ENCODE measurements around the gene PKNOX2. TPM values are rescaled to one million over a fixed set of nuclear protein-coding genes. Genes with fewer than 3 reads are reported as not detected.
A peak's percentile ranks its signal among the peaks of the same experiment; 100 is the strongest.

The PKNOX2 gene
- total RNA-seq, 1 donor from 2014 or later: 0.28 TPM

DNA sequence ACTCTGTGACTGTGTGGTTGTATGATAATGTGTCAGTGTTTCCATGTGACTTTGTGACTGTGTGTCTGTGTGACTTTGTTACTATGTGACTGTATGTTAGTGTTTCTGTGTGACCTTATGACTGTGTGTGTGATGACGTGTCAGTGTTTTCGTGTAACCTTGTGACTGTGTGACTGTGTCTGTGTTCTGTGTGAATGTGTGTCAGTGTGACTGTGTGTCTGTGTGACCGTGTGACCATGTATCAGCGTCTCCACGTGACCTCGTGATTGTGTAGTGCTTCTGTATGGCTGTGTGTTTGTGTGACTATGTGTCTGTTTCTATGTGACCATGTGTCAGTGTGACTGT lies 9.5 kb upstream of the PKNOX2 start:
- ATAC-seq: no peak

DNA sequence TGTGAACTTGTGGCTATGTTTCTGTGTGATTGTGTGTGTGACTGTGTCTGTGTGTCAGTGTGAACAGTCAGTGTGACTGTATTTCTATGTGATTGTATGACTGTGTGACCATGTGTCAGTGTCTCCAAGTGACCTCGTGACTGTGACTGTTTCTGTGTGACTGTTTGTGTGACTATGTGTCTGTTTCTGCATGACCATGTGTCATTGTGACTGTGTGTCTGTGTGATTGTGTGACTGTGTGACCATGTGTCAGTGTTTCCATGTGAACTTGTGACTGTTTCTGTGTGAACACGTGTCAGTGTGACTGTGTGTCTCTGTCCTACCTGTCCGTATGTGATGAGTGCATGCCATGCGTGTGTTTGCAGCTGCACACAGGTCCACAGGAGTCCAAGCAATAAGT lies 8.8 kb upstream of the PKNOX2 start:
- no peak for ATAC-seq

DNA sequence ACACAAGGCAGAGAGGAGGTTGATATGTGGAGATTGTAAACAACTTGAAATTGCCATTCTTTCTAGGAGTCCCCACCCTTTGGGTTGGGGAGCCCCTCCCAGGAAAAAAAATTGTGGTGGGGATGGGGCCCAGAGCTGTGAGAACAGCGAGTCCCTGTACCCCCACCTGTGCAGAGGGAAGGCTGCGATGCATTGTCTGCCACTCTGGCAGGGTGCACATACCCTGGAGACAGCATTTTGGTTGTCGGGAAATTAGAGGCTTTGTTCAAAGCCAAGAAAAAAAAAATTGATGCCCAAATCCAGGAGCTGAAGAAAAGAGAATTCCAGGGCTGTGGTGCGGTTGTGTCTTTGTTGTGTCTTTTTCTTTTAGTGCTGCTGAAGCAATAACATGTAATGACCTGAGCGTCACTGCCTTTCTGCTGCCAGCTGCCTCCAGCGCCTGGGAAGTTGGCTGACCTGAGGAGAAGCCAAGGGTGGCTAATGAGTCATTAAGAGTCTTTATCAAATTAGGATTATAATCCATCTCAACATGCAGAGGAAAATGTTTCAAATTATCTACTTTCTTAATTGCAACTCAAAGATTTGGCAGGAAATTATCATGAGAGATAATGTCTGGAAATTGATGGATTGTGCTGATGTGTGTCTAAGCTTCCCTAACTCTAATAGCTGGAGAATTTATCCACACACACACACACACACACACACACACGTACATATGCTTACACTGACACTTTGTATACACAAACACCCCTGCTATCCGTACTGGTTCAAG lies 8.0 kb upstream of the PKNOX2 start:
- ATAC-seq: no peak

DNA sequence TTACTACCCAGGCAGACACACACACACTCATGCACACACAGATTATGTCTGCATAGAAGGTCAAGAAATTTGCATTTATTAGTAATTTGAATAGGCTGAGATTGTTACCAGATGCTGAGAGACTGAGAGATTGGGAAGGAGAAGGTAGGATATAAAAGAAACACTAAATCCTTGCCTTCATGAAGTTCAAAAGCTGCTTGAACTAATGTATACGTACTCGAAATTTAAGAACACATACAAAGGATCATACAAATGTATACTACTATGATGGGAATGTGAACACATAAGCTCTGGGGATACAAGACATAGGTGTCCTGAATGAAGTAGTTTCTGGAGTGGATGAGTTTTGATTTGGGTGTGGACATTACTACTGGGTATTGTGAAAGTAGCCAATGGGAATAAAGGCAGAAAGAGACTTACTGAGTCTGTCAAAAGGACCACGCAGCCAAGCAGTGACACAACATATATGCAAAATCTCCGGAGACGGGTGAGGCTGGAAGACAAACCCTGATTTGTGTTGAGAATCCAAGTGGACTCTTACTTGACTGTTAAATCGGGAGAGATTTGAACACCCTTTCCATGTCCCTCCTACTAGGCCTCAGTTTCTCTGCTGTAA lies 7.3 kb upstream of the PKNOX2 start:
- no peak for ATAC-seq

DNA sequence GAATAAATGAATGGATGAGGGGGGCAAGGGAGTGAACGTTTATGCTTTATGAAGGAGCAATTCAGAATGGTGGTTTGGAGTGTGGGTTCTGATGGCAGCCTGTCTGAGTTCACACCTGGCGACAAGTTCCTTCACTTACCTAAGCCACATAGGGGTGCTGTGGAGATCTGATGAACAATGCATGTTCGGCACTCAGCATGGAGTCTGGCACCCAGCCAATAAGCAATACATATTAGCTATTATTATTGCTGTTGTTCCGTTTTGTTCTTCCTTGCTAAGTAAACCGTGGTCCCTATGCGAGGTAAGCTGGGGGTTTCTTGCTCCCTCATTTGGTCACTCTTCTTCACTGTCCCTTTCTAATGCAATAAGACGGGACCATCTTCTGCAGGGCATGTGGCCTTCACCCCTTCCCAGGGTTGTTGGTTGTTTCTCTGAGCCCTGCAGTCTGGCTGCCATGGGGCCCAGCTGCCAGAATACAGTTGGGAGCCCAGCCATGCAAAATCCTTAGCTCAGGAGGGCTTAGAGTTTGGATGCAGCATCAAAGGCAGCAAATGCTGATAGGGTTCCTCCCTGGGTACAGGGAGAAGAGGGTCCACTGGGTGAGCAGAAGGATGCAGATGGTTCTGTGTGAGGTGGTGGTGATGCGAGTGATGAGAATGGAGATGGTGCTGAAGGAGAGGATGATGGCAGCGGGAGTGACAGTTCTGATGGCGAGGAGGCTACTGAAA lies 6.4 kb upstream of the PKNOX2 start:
- ATAC-seq: no peak

DNA sequence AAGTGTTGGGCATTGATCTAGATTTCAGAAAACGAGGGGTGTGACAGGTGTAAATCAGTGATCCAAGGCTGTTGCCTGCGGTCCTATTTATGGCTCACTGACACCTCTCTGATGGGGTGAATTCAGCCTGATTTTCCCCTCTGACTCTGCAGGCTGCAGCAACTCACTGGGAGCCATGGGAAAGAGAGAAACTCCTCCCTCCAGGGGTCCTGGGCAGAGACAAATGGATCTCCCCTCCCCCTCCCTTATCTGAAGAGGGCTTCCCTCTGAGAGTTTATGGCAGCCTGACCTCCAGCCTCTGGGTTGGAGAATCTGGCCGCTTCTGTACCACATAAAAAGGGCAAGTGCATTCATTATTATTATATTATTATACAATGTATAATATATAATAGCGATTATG lies 1.8 kb upstream of the PKNOX2 start:
- no peak for ATAC-seq

DNA sequence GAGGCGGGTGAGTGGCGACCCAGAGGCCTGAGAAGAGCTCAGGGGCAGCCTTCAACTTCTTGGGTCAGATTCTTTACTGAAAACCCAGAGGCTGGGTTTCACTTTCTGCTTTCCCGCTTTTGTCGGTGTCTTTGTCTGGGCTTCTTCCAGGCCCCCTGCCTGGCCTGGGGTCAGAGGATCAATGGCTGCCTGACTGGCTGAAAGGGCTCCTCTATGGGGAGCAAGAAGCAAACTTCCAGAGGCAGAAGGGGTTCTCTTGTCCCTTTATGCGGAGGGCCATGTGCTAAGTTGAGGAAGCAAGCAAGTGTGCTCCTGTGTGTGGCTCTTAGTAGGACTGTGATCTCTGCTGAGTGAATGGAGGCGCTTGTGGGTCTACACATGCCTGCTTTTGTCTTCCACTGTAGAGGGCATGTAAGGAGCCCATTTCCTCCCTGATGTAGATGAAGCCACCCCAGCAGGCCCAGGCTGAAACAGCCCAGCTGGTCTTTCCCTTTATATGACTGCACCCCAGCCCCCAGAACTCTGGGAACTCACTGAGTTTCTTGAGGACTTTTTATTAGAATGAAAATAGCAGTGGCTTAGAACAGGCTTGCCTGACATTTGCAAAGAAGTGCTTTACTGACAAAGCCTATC lies 1.0 kb upstream of the PKNOX2 start:
- ATAC-seq: no peak

DNA sequence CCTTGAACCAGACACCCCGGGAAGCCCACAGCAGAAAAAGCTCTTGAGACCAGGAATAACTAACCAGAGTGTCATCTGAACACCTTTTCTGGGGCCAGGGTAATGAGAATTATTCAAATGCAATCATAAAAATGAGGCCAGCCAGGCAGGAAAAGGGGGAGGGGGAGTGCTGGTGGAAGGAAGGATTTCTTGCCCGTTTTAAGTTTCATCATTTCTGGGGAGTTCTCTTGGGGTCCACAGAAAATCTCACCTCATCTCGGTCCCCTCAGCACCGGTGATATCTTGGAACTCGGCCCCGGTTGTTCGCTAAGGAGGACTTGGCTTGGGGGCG lies 495 bp upstream of the PKNOX2 start:
- no peak for ATAC-seq

DNA sequence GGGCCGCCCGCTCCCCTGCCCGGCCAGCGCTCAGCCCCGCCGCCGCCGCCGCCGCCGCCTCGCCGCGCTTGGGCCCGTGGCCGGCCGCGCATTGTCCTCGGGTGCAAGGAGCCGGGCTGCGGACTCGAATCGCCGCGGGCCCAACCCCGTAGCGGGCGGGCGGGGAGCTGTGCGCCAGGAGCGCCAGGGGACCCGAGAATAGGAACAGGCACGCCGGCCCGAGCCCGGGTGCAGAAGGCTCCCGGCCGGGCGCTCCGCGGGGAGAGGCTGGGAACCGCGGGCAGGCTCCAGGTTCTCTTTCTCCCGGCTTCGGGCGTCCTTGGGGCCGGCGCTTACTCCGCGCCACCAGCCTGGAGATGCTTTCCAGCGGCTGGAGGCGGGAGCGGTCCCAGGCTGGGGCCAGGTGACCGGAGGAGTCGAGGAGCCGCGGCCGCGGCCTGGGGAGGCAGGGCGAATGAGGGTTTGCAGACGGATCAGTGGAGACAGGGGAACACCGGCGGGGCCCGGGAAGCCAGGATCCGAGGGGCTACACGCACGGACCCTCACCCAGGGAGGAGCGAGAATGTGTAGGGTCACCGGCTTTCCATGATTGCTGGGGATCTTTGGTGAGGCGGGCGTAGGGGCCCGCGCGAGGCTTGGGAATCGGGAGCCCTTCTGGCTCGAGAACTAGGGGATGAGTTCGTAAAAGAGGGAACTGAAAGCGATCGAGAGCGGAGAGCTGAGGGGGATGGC lies 726 bp downstream of the PKNOX2 start:
- peak; percentile 42 for ATAC-seq

DNA sequence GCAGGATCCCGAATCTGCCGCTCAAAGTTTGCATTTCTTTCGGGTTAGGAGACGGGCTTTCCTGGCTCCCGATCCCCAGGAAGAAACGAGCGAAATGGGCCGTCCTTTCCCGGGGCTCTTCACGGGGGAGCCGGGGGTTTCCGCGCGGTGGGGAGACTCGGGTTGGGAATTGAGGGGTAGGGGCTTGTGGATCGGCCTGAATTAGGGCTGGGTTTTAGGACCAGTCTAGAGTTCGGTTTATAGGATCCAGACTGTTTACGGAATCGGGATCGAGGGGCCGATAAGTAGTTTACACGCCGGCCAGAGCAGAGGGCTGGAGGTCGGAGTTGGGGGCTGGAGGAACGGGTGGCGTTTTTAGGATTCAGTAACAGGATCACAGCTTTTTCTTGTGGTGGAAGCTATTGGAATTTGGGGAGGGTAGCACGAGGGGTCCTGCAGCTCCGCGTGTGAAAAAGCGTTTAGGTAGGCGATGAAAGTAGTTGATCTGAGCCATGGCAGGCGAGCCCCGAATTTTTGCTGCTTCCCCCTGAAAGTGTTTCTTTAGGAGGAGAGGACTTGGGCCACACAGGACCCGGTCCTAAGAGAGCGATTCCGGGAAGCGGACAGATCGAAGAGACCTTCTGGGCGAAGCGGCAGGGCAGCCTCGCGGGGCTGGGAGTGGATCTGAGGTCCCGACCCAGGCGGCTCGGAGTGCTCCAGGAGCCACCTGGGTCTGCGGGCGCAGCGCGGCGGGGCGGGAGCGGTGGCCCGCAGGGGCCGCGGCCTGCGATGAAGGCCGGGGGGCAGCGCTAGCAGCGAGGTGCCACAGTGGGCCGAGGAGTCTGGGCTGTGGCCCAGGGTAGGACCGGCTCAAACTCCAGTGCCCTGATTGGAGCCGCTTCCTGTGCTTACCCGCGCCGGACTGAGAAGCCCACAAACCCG lies 1.6 kb downstream of the PKNOX2 start:
- ATAC-seq: no peak

DNA sequence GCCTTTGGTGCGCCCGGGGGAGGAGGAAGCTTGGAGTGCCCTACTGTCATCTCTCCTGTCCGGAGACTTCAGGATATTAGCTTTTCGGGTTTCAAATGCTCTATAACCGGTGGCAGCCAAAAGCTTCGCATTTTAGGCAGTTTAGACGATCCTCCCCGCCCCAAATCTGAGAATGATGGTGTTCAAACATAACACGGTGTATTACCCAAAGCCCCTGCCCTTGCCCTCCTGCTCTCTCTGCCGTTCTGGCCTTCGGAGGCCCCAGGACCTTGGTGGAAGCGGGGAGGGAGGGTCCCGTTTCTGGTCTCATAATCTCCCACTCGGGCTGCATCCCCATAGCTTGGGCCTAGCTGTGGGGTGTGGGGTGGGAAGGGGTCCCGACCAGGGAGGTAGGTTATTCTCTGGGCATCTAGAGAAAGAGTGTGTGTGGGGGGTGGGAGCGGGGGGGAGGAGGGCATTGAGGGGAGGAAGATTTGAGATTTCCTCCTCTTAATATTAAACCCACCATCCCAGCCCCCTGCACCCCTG lies 2.3 kb downstream of the PKNOX2 start:
- no peak for ATAC-seq

DNA sequence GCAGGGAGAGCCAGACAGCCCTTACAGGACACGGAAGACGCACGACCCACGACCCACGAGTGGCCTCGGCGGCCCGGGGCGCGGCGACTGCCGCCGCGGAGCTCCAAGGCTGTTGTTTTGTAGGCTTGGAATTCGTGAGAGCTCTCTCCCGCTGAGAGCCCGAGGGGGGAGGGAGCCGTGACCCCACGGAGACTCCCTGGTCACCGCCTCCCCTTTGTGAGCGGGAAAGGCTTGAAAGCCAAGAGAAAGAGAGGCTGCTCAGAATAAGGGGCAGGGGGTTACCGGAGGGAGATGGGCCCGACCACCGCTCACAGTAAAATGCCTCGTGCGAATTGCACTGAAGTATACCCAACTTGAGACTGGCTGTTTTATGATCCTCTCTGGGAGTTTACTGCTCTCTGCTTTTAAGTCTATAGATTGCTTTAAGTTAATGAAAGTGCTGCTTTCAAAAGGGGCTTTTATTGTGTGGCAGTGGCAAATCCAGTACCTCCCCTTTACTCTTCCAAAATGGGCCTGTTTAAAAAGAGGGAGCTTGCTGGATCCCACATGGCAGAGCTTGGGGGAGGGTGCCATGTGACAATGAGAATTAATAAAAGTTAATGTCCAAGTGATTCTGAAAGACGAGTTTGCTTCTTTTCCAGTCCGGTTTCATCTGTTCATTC lies 2.9 kb downstream of the PKNOX2 start:
- no peak for ATAC-seq

DNA sequence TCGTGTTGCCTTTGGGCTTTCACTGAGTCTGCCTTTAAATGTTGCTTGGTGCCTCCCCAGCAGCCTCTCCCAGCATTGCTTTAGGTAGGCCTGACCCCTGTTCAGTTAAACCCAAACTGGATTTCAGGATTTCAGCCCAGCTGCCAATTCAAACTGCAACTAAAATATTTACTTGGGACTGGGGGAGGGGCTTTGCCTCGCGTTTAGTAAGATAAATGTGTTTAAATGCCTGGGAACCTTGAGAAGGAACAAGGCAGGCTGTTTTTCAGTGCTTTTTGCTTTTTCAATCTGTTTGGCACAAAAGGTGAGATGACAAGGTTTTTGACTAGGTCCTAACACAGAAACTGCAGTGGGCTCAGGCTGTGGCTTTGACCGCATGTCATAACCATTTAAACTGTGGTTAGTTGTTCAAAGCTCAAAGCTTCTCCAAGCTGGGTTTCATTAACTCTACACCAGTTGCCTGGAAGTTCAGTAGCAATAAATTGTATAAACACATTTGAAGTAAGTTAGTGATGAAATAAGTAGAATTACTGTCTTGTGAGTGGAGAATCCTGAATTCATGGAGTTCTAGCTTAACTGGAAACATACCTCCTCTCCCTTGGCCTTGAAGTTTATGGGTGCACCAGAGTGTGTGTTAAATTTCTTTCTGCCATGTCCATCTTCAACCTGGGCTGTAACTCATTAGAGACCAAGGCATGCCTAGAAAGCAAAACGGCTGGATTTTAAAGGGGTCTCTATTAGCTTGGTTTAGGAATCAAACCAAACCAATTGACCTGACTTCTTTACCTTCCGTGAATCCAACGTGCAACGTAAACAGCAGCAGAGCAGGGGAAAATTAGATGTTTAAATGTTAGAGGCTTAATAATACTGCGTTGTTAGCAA lies 3.6 kb downstream of the PKNOX2 start:
- ATAC-seq: no peak

DNA sequence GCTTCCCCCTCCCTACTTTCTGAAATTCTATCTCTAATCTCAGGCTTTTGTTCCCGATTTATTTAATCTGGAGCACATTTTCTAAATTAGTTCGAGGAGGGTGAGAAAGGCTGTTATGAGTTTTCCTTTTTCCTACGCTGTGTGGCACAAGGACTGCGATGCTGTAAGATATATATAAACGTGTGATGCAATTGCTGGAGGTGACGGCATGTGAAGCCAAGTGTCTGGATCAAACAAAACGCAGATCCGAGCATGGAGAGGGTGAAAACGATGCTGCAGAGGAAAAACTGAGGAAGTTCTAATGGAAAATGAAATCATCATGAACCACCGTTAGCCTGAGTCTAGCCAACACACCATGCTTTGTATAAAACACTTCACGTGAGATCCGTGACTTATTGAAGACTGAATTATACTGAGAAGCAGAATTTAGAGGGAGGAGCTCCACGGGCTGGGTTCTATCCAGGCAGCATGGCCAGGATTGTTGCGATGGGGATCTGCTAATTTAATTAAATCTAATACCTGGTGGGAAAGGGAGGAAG lies 4.4 kb downstream of the PKNOX2 start:
- ATAC-seq: no peak

DNA sequence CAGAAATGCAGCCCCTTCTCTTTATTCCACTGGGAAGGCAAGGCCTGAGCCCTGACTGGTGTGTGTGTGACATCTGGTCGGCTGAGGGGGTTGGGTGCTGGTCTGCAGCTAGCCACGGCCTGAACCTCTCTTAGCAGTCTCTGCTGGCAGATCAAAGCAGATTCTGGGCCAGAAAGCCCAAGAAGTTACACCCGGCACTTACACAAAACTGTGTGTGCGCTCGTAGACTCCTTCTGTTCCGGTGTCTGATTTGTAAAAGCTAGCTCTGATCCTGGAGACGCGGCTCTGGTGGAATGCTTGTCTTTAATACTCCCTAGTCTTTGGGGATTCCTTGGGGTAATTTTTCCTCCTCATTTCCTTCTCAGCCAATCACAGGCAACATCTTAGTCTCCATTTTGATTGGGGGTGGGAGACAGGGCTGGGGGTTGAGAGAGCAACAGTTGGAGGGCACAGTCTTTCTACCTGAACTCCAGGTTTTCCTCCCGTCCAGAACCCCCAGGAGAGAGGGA lies 5.5 kb downstream of the PKNOX2 start:
- ATAC-seq: no peak

DNA sequence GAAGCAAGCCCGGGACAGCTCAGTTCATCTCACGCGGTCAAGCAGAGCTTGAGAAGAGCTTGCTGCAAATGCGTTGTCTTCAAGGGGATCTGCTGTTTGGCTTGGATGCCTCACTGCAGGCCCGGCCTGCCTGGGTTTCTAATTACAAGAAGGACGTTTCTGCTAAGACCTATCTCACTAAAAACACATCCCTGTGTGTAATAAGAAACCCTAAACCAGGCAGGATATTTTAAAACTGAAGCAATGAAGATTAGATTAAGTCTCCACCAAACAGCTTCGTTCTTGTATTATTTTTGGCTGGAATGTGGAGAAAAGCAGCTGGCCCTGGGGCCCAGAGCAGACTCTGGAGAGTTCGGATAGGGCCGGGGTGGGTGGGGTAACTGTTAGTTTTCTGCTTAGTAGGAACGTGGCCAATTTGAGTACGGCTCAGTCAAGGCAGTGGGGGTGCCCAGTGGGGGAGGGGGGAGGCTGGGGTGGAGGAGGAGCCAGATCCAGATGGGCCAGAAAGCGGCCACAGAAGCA lies 6.0 kb downstream of the PKNOX2 start:
- no peak for ATAC-seq

DNA sequence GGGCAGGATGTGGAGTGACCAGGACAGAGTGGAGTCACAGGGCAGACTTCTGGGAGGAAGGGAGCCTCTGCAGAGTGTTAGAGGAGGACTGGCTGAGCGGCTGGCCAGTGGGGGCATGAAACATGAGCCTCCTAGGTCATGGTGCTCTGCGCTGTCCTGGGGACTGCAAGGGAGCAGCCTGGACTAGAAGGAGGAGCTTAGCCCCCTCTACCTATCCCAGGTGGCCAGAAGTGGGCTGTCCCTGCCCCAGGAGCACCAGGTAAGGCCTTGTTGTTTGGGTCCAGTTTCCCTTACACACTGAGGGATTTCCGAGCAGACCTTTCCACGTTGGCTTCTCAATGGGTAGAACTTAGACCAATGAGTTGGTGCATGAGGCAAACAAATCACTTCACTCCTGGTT lies 7.4 kb downstream of the PKNOX2 start:
- ATAC-seq: no peak

DNA sequence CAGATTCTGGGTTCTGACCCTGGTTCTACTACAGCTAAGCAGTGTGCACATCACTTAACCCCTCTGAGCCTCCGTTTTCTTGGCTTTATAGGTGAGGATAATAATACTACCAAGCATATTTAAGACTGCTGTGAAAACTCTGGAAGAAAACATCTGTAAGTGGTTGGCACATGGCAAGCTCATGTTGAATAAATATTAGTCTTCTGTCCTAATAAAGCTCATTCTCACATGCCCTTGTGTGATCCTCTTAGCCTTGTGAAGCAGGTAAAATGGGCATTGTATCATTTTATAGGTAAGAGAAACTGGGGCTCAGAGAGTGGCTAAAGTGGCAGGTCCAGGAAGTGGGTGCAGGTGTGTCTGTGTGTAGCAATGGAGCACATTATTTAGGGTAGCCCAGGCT lies 8.5 kb downstream of the PKNOX2 start:
- ATAC-seq: no peak

DNA sequence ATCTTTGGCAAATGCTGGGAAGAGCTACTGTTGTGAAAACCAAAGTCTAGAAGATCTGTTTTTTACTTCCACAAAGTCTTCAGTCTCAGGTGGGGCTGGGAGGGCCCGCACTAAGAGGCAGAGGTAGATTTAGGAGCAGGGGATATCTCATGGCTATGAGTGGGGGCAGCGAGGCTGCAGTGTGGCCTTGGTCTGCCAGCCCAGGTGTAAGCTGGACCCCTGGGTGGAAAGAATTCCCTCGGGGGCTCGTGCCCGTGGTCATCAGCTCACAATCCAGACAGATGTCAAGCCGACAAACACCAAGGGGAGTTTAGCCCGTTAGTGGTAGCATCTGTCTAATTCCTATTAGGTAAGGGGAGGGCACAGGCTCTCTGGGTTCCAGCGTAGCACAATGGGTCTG lies 9.0 kb downstream of the PKNOX2 start:
- no peak for ATAC-seq

Data from esophagus mucosa (tissue), 1 donor.